Cerebellar nuclear complex (tissue), 1 donor: Measurements from ENCODE around the gene CORIN.

ENCODE experiments used
- DNase-seq, 2 experiments: peaks; one replicate each; lab custom pipeline; 2025; lab: John Stamatoyannopoulos, UW

Gene CORIN

DNA sequence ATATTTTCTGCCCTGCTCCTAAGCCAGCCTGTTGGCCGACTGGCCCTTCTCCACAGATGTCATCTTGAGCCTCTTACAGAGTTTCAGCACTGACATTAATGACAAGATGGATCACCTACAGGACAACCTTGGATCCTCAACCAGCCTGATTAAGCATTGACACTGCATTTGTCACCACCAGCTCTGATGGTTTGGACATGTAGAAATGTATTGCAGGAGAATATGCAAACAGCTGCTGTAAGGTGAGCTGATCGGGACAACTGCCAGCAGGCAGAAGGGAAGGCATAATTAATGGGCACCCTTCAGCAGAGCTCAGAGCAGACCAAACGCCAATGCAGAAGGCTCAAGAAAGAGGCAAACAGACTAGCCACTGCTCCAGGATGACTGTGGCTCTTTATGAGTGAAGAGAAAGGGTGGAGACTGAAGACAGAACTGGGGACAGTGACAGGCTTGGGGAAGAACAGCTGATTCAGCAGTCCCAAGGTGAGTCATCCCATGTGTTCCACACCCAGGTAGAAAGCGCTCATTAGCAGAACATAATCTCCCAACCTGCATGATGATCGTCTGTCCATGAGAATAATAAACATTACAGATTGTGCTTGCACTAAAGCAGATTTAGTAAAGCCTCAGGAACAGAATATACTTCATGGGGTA lies 6.7 kb downstream of the CORIN start:
- DNase-seq, result no peak

DNA sequence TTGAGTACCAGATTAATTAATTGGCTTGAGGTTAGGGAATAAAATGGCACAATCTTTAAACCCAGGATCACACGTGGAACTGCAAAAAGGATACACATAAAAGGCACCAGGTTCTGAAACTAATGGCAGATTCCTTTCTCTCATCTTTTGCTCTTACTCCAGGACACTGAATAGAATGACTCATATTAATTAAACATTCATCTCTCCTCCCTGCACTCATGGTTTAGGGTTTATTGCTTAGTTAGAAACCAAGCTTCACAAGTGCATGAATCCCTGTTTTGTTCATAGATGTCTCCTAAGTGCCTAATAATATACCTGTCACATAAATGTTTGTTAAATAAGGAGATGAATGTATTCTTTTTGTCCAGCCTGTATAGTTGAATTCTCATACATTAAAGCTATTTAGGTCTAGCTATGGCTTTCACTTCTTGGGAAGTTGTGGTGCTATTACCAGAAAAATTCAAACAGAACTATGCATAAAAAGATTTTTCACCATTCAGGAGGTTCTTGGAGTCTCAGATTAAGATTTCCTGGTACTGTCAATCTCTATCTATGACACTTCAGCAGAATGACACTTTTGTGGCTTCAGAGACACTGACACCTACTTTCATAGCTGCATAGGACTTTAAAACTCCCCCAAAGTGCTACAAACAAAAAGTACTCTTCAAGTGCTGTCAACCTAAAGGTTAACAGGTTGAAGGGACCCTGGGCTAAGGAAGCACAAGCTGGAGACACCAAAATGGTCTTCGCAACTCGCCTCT lies 7.4 kb downstream of the CORIN start:
- no peak for DNase-seq

DNA sequence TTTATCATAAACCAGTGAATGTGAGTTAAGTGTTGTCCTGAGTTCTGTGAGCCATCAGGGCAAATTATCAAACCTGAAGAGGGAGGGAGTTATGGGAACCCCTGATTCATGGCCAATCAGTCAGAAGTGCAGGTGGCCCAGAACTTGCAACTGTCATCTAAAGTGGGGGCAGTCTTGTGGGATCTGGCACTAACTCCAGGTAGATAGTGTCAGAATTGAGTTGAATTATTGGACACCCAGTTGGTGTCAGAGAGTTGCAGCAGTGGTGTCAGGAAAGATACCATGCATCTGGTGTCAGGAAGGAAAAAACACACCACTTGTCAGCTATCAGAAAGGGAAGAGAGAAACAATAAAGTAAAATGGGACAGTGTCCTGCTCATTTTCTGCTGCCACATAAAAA lies 8.4 kb downstream of the CORIN start:
- DNase-seq, result no peak

DNA sequence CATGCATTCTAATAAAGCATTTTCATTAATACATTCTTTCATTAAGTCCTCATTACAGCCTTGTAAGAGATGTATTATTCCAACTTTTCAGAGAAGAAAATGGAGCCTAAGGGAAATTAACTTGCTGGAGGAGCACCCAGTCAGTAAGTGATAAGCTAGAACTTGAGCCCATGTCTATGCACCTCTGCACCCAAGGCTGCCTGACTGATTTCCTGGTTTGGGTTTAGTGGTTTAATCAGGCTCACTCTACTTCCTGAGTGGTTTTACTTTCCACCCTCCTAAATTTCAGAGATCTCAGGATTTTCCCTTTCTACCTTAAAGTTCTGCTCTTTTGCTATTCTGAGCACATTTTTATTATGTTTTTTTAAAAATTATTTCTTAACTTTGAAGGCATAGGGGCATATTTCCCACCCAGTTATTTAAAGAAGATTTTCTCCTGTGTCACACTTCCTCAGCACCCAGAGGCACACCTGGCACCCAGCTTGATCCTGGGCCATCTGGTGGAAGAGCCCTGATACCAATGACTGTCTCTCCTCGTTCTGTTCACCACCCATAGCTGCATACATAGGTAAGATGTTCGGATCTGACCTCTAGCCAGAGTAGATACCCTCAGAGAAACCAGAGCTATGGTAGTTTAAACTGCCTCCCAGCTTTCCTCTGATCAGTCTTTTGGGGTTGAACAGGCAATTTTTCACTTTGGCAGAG lies 10.4 kb downstream of the CORIN start:
- DNase-seq, result no peak

DNA sequence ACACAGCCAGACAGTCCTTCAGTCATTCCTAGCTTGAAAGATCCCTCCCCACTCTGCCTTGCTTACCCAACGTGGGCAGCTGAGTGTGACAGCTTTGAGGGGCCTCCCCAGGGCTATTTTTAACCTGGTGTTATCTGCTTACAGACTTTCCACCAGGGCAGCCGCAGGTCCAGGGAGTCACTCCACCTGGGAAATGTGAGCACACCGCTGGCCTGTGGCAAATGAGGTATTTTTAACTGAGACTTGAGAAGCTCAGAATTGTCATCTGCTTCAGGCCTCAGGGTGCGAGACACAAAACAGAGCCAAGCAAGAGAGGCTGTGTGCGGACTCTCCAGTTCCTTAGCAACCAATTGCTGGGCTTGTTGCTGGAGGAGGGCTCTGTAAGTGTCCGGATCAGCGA lies 13.0 kb downstream of the CORIN start:
- DNase-seq, result no peak

DNA sequence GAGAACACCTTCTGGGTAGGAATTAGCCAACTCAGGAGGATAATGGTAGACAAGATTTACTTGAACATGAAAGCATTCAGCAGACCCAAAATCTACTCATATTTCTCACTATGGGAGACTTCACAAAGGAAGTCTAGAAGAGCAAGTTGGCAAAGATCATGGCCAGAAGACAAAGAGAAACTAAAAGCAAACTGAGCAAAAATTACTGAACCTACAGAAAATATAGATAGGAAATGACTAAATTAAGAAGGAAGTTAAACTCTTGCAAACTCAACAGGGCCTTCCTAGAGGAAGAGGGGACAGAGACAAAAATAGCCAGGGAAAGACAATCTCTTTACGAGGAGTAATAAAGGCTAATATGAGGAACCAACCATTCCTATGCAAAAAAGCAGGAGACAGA lies 18.7 kb downstream of the CORIN start:
- no peak for DNase-seq

DNA sequence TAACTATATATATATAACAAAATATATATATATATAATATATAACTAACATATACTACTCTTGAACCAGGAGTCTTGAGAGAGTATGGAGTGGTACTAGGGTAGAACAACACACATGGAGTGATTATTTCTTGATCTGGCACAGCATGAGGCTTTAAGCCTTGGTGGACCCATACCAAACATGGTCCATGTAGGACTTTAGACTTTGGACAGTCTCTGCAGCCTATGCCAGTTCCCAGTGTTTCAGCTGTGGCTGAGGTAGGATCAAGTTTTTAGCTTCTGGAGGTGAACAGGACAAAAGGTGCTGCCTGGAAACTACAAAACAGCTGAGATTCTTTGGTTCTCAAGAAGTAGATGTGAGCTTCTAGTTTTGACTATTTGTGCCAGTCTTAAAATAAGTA lies 20.6 kb downstream of the CORIN start:
- DNase-seq, result no peak

DNA sequence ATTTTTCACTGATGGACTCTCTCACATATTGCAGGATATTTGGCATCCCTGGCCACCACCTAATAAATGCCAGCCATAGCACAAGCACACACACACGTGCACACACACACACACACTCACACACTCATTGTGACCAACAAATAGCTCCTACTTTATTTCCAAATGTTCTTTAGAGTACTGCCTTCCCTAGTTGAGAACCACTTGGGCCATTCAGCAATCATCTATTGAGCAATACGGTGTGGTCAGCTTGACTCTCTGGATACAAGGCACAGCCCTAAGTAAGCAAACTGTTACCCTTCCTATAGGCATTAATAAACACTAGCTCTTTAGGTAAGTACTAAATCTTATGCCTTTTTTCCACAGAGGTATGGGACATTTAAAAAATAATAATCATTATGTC lies 21.1 kb downstream of the CORIN start:
- no peak for DNase-seq

DNA sequence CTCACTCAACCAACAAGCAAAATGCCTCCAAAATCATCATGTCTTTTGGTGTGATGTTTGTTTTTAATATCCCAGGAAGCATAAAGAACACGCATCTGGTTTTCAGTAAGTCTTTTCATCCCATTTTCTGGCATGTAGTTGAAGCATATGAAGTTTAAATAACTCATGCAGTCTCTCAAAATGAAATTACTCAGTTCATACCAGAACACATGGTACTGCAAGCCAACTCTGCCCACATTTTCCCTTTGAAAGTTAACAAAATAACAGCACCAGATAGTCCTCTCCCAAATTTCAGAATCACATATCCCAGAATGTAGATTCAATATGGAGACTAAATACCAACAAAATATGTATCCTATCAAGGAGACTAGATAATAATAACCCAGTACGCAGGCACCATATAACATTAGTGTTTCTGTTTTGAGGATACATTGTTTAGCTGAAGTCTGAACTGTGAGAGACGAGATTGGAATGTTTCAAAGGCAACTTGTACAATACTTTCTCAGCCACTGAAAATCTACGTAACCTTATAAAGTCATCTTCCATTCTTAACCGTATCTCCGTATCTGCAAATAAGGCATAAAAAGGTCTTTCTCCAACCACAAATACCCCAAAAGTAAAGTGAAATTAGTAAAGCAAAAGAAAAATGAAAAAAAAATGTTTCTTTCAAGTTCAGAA lies 23.1 kb downstream of the CORIN start:
- no peak for DNase-seq

DNA sequence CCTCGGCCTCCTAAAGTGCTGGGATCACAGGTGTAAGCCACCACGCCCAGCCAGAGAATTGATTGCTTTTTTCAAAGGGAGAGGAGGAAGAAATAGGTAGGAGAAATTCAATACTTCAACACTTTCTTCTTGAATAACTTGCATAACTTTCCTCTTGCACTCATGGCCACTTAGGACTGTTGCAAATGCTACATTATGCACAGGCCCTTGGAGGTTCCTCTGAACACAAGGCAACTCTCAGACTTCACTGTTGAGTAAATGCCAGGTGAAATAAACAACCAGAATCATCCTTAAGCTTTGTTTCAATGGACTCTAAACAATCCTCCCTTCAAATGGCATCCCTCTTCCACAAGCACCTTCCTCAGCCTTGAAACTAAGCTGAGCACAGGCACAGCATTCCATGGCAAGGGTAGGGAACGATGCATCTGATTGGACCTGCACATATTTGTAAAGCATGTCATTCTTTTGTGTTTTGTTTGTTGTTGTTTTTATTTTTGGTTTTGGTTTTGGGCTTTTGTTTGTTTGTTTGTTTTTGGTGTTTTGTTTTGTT lies 28.1 kb downstream of the CORIN start:
- no peak for DNase-seq

DNA sequence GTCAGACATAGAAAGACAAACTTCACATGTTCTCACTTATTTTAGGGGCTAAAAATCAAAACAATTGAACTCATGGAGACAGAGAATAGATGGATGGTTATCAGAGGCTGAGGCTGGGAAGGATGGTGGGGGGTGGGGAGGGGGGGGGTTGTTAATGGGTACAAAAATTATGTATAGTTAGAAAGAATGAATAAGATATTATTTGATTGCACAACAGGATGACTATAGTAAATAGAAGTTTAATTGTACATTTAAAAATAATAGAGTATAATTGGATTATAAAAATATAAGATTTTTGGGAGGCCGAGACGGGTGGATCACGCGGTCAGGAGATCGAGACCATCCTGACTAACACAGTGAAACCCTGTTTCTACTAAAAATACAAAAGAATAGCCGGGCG lies 33.3 kb downstream of the CORIN start:
- DNase-seq, result no peak

DNA sequence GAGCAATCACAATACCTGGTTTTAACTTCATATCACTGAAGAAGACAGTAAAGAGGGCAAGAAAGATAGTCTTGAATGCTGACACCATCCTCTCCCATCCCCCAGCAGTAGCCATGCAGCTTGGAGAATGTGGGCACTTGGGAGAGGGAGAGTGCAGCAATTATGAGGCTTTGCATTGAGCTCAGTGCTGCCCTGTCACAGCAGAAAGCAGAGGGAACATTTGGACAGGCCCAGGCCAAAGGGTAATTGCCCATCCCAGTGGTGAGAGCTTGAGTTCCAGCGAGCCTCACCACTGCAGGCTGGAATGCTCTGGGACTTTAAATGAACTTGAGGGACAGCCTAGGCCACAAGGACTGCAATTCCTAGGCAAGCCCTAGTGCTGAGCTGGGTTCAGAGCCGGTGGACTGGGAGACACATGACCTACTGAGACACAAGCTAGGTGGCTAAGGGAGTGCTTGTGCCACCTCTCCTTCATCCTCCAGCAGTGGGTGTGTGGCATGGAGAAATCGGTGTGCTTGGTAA lies 36.3 kb downstream of the CORIN start:
- no peak for DNase-seq

DNA sequence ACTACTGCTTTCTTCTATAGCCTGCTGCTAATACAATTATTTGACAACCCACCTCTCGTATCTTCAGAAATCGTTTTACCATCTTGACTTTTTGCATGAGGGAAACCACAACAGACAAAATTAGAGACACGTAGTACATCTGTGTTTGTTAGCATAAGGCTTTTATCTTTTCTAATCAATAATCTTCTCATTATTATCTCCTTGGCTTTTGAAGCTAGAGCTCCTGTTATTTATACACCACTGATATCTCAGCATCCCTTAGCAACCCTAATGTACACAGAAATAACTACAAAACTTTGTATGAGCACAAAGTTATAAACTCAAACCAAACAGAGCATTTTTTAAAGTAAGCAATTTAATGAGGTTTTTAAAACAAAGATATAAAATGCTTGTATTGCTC lies 39.7 kb downstream of the CORIN start:
- DNase-seq, result no peak

DNA sequence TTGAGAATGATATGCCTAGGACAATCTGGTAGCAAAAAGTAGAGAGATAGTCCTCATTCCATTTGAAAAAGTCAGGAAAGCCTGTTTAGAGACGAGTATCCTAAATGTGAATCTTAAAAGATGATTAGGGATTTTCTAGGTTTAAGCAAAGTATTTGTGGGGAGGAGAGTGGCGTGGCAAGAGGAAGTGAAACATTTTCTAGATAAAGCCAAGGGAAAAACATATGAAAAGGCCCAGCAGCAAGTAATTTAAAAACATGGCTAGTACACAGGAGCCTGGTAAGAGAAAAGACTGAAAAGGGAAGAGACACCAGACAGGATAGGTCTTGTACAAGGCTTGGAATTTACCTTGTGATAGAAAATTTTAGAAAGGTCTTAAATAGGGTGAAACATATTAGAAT lies 45.9 kb downstream of the CORIN start:
- DNase-seq, result no peak

DNA sequence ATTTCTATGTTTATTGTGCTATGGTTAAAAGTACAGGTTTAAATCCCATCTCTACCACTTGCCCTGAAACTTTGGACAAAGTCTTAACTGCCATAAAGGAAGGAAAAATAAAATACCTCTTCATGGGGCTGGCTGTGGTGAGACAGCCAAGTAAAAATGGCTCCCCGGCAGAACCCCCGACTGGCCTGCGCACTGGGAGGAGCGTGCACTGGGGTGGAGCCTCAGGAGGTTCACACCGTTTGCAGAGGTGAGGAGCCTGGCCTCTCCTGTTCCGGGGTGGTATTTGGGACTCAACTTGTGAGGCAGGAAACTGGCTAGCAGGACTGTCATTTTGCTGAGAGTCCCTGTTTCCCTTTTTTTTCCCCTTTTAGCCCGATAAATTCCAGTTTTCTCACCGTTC lies 47.8 kb downstream of the CORIN start:
- no peak for DNase-seq

DNA sequence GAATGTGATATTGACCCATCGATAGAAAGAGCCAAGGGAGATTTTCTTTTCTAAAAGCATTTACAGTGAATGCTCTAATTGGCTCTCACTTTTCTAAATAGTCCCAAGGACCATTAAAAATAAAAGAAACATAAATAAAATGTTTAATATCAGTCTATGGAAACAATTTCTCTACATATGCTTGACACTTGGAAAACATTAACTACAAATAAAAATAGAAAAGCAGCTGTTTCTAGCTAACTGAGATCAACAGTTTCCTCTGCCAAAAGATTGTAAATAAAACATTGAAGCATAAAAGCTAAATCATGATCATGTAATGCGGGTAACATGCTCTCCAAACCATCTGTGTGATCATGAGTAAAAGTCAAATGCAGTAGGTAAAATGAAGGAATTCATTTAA lies 49.7 kb downstream of the CORIN start:
- DNase-seq, result no peak

DNA sequence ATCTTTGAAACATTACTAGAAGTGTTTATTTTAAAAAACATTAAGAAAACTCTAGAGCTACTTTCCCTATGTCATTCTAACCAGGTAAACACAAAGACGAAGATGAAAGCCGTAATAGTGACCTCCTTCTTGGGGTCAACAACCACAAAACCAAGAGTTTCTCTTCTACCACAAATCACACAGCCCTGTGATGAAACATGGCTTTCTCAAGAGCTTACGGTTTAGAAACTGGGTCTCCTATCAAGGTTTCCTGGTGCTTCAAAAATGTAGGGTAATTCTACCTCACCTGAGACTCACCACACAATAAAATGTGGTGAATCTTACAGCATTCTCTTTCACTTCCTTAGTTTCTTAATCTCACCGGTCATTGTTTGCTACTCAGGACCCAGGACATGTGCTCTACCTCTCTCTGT lies 50.9 kb downstream of the CORIN start:
- DNase-seq, result no peak

DNA sequence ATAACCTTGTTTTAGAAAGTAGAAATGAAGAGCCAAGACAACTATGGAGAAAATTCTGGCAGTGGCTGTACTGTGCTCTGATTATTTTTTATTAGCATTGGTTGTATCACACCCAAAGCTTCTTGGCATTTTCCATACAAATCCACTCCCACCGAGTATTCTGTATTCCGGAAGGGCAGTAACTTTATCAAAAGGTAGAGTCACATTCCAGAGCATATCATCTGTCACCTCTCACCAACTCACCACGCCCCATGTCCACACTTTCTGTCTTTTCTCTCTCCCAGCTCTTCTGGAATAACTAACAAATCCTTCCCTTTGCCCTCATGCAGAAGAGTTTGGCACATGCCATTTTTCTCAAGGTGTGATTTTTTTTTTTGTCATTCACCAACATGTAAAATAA lies 52.7 kb downstream of the CORIN start:
- DNase-seq, result no peak

DNA sequence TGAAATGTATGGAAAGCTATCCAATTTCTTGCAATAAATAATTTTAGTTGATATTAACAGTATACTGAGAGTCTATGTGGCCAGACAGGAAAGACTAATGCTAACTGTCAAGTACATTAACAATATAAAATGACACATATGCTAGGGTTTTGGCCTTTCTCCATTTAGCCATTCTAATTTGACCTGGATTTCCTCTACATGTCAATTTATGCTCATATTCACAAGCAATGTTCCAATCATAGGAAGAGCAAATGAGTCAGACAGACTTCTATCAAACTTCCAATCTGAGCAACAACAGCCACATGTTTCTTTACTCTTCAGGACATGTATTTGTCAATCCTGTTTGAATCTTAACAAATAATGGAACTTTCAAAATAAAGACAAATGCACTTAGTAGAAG lies 53.6 kb downstream of the CORIN start:
- DNase-seq, result no peak

DNA sequence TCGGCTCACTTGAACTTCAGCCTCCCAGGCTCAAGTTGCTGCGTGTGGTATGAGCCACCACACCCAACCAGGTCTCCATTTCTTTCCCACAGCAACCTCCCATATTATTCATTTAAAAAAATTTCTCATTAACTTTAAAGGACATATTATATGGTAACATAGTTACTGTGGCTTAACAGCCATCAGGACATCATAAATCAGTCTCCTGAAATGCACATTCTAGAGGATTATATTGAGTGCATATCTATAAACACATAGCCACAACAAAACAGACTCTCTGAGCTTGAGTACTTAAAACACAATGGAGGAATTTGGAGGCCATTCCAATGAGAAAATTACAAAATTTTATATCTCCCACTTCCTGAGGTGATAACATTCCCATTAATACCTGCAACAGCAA lies 61.5 kb downstream of the CORIN start:
- DNase-seq, result no peak

DNA sequence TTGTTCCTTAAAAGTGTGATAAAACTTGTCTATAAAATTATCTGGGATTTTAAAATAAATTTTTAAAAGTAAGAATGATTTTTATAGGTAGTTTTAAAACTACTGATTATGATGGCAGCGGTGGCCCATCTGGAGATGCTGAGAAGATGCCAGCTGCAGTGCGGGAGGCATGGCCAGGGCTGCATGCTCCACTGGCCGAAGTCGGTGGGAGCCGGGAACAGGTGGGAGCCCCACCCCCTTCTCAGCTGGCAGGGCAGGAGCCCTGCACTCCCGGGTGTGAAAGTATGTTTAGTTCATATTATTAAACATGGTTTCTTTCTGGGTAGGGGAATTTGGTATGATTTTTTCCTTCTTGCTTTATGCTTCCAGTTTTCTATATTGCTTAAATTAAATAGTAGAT lies 63.8 kb downstream of the CORIN start:
- no peak for DNase-seq

DNA sequence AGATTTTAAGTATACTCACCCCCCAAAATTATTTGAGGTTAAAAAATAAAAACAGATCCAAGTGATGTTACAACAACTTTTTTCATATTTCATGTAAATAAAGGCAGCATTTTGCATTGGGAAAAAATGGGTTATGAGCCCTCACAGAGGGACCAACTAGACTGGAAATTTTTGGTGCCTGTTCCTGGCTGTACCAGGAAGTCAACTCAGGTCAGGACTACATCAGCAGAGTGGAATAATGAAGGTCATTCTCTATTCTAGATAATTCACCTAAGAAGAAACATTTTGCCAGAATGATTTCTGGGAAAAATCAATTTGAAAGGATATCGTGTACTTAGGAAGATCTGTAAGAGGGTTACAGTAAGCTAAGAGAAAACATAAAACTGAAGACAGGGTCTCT lies 66.8 kb downstream of the CORIN start:
- no peak for DNase-seq
